GM19035 (cell line): ENCODE measurements around the gene FAM81A.

Experiments used
- ATAC-seq: cut with Tn5 transposase; IDR thresholded peaks from one replicate; pipeline ENCODE4 v1.9.1; 2021; ENCODE audit not compliant: unreplicated experiment

The FAM81A gene

DNA sequence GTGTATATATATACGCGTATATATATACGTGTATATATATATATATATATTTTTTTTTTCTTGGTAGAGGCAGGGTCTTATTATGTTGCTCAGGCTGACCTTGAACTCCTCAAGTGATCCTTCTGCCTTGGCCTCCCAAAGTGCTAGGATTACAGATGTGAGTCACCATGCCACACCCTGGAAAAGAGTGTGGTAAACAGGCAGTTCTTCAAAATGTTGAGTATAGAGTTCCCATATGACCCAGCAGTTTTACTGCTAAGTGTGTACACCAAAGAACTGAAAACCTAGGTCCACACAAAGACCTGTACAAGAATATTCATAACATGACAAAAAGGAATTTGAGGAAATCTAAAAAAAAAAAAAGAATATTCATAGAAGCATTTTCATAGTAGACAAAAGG is 101.8 kb downstream of the FAM81A start:
- no peak for ATAC-seq

DNA sequence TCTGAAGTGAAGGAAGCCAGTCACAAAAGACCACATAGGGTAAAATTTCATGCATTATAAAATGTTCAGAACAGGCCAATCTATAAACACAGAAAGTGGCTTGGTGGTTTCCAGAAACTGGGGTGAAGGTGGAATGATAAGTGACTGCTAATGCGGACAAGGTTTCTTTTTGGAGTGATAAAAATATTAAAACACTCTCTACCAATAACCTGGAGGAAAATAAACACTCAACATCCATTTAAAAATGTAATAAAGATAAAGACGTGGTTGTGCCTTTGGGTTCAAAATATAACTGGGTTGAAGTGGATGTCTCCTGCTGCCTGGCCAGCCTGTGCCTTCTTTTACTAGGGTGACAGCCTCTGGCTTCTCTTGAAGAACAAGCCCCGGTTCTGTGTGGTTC is 102.7 kb downstream of the FAM81A start:
- ATAC-seq: no peak

DNA sequence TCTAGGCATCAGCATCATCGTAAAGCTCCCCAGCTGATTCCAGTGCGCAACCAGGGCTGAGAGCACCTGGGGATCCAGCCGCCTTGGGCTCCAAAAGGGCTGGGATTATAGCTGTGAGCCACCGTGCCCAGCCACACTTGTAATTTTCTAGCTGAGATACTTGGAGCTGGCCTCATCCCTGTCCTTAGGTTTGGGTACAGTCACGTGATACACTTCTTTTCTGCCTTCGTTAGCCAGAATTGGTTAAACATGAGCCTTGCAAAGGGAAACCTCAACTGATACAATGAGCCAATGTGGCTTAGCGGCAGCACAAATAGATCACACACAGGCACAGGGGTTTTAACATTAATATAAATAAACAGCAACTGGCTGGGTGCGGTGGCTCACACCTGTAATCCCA is 103.8 kb downstream of the FAM81A start:
- no peak for ATAC-seq

DNA sequence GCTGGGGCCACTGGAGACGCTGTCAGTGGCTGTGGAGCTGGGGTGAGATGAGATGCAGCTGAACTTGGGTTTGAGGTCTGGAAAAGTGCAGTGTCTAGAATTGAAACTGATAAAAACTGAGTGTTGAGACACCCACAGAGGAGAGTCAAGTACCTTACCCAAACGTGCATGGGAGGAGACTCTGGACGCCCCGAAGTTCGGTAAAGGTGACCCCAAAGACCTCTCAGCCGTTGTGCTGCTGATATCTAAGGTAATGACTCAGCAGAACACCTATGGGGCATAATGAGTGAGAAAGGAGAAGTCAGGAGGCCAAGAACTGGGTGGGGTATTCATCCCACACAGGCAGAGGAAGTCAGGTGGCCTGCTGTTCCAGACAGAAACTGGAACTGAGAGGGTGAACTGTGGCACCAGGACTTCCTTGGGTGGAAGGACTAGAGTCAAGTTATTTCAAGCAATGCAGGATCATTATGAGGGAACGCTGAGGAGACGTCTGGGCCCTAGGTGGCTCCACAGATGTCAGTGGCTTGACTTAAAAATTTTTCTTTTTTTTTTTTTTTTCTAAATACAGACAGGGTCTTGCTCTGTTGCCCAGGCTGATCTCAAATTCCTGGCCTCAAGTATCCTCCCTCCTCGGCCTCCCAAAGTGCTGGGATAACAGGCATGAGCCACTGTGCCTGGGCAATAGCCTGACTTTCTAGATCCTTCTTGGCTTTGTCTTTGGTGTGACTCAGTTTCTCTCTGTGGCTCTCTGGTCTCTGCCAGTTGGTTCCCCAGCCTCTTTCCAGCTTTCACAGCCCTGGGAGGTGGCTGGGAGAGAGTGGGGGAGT is 105.9 kb downstream of the FAM81A start:
- ATAC-seq: no peak

DNA sequence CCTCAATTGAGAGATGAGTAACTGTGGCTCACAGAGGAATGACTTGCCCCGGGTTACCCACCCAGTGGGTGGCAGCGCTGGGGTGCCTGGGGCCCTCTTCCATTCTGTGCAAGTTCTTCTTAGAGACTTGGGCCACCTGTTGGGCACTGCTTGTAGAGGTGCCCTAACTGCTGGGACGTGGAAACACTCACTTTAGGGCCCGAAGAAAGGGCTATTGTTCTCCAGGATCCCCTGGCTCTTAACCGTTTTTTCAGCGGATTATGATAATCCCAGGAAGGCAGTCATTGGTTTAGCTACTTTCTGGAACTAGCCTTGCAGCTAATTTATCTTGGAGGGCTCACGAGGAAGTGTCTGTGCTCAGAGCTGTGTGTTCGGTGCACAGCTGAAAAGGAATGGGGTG is 107.6 kb downstream of the FAM81A start:
- ATAC-seq: no peak

DNA sequence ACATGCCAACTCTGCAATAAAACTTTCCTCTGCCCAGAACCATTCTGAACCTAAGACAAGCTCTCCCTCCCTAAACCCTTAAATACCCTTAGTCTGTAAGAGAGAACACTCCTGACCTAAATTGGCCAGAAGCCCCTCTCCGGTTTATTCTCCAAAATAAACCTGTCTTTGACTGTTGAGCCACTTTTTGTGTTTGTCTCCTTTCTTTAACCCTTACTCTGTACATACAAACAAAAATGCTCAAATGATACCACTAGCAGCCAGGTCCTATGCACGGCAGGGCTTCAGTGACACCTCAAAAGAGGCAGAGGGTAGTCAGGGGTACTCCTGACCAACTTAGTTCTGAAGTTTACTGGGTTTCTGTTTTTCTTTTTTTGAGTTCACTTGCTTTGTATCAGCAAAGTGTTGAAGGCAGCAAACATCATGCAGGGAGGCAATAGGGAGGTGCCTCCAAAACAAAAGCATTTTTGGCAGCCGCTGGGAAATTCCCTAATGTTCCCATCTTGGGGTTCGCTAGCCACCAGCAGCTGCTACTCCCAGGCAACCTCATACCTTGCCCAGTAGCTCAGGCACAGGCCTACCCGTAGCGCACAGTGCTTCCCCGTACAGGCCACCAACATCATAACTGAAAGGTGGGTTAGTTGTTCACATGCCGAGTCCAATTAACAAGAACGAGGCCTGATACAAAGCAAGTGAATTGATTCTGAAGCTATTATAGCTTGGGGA is 110.7 kb downstream of the FAM81A start:
- no peak for ATAC-seq

DNA sequence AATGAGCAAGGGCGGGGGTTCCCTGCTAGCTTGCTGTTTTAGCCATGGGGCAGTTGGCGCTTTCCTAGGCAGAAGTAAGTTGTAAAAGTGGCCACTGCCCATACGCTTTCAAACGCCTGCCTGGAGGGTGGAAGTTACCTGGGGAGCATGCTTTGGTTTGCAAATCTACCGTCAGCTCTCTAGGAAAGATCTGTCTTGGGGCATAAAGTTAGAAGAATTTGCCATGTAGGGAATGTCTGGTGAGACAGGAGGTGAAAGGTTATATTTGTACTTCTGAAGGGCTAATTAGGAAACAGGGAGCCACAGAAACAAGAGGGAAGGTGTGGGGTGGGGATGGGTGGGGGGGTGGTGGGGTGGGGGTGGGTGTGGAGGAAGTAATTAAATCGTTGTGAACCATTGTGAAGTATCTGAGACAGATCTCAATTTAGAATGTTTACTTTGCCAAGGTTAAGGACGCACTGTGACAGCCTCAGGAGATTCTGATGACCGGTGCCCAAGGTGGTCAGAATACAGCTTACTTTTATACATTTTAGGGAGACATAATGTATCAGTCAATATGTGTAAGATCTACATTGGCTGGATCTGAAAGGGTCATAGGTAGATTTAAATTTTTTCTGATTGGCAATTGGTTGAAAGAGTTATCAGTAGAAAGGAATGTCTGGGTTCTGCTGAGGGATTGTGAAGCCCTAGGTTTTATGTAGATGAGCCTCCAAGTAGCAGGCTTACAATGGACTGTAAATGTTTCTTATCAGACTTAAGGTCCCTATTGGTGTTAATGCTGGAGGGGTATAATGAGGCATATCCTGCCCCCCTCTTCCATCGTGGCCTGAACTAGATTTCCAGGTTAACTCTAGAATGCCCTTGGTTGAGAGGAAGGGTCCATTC is 111.6 kb downstream of the FAM81A start:
- no peak for ATAC-seq

DNA sequence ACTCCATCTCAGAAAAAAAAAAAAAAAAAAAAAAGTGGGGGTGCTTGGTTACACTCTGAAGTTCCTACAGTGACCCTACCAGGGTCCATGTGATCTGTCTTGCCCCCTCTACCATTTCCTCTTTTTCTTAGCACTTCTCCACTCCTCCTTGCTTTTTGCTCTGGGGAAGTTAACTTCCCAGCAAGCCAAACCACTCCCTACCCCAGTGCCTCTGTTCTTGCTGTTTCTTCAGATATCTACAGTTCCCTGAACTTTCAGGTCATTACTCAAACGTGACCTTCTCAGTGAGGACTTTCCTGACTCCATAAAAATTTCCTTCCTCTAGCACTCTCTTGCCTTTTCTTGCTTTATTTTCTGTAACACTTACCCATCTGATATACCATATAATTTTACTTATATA is 112.5 kb downstream of the FAM81A start:
- ATAC-seq: no peak

DNA sequence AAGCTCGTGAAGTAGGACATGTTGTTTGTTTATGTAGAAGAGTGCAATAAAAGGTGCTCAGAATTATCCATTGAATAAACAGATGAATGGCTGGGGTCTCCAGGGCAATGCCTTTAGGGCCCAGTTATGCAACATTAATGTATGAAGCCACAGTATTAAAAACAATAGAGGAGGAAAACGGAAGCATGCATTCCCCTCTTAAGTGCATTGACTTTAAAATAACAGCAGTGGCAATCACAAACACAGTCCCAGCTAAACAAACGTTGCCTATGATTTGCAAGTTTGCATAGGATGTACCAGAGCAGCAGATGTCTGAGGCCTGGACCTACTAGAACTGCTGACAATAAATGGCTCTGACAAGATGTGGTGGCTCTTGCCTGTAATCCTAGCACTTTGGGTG is 113.0 kb downstream of the FAM81A start:
- no peak for ATAC-seq

DNA sequence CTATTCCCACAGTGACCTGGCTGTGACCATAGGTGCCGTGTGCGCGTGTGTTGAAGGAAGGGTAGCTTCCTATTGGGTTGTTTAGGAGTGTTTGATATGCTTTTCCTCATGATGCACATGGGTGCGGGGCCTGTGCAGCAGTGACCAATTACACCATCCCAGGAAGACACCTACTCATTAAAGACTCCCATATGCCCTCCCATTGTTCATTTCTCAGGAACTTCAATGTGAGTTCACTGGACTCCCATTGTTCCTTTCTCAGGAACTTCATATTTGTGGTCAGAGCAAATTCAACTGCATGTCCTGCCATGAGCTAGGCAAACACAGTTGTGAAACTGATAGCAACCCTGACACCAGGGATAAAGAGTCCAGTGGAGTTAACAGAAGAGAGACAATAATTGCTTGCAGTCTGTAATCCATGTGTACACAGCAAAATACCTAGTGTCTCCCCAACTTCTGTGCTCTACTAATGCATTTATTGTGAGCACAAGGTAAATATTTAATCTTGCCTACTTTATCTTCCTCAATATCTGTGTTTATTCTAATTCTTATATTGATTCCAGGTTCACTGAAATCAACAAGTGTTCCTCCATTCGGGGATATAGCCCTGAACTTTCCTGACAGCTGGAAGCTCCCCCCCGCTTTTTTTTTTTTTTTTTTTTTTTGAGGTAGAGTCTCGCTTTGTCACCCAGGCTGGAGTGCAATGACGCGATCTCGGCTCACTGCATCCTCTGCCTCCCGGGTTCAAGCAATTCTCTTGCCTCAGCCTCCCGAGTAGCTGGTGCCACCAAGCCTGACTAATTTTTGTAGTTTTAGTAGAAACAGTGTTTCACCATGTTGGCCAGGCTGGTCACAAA is 116.1 kb downstream of the FAM81A start:
- ATAC-seq: no peak

DNA sequence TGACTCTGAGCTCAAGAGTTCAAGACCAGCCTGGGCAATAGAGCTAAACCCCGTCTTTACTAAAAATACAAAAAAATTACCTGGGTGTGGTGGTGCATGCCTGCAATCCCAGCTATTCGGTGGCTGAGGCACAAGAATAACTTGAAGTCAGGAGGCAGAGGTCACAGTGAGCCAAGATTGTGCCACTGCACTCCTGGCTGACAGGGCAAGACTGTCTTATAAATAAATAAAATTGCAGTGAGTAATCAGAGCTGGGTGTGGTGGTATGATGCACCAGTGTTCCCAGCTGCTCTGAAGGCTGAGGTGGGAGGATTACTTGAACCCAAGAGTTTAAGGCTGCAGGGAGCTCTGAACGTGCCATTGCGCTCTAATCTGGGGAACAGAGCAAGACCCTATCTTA is 117.7 kb downstream of the FAM81A start:
- no peak for ATAC-seq

DNA sequence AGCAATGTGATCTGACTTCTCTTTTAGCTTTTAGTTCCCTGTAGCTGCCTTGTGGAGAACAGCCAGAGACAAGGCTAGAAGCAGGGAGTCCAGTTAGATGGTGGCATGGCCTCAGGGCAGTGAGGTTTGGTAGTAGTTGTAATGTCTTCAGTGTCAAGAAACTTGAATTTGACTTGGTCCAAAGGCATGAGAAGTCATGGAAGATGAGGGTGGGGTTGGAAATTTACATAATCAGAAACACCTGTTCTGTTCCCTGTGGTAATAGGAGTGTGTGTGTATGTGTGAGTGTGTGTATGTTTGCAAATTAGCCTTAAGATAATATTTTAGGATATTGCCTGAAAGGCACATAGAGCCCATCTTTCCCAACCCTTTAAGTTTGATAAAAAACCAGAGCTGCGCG is 118.4 kb downstream of the FAM81A start:
- ATAC-seq: no peak

DNA sequence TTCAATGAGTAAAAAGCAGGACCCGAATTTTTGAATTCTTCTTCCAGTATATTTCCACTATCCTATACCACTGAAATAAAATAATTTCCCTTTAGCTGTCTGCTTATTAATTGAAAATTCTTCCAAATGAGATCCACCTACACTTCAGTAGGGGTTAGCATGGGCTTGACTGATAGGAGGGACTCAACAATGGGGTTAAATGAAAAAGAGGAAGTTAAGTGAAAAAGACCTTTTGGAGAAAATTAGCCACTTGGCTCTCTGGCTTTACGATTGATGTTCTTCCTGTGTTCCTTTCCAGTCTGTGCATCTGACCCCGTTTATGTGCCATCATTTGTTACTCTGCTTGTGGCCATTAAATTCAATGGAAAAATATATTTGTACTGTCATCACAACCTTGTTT is 119.6 kb downstream of the FAM81A start:
- ATAC-seq: no peak

DNA sequence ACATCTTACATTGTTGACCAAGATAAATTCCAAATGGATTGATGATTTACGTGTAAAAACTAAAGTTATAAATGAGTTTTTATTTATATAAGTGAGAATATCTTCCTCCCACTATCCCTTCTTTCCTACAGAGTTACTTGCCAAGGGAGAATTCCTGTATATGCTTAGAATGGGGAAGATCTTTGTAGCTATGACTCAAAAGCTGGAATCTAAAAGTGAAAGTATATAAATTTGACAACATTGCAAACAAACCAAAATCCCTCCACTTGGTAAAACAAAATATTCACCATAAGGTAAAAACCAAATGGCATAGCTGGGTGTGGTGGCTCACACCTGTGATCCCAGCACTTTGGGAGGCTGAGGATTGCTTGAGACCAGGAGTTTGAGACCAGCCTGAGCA is 120.9 kb downstream of the FAM81A start:
- no peak for ATAC-seq

DNA sequence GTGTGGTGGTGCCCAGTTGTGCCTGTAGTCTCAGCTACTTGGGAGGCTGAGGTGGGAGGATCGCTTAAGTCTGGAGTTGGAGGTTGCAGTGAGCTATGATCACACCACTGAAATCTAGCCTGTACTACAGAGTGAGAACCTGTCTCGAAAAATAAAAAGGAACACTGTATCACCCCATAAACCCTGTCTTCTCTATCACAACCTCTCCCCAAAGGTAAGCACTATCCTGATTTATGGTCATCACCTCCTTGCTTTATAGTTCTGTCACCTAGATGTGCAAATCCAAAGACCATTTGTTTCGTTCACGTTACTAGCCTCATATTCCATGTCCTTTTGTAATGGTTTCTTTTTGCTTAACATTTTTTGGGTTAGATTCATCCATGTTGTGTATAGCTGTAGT is 123.6 kb downstream of the FAM81A start:
- no peak for ATAC-seq

DNA sequence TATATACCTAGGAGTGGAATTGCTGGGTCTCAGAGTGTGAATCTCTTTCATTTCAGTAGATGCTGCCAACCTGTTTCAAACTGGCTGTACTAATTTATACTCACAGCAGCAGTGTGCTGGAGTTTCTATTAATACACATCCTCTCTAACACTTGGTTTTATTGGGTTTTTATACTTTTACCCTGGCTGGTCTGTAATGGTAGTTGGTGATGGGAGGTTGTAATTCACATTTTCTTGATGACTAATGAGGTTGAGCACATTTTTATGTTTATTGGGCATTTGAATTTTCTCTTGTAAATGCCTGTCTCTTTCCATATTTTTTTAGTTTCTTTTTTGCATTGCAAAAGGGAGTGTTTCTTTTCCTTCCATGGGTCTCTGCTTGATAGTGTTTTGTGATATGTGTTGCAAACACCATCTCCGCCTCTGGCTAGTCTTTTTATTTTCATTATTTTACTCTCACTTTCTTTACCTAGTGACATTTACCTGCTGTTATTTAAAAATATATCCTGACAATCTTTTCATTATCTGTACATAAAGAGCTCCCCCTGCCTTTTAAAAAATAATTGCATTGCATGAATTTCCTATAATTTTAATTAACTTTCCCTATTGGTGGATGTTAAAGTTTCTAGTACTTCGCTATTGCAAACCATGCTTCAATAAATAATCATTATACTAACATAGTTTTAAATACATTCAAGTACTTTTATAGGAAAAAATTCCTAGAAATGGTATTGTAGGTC is 124.6 kb downstream of the FAM81A start:
- ATAC-seq: no peak

DNA sequence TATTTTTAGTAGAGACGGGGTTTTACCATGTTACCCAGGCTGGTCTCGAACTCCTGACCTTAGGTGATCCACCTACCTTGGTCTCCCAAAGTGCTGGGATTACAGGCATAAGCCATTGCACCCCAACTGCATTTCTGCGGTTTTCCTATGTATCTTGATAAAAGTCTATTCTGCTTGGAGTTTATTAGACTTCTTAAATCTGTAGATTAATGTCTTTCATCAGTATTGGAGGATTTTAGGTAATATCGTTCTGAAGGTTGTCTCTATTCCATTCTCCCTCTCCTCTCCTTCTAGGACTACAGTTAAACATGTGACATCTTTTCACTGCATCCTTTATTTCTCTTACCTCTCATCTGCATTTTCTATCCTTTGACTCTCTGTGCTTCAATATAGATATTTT is 127.3 kb downstream of the FAM81A start:
- ATAC-seq: no peak

DNA sequence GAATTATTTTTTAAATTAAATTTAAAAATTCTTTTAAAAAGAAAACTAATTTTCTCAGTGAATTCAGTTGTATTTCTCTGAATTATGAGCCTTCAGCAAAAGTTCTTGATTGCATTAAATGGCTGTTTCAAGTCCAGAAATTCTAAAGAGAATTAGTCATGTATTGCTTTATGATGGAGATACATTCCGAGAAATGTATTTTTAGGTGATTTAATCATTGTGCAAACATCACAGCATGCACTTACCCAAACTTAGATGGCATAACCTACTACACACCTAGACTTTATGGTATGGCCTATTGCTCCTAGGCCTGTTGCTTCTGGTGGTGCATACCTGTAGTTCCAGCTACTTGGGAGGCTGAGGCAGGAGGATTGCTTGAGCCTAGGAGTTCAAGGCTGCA is 129.3 kb downstream of the FAM81A start:
- no peak for ATAC-seq

DNA sequence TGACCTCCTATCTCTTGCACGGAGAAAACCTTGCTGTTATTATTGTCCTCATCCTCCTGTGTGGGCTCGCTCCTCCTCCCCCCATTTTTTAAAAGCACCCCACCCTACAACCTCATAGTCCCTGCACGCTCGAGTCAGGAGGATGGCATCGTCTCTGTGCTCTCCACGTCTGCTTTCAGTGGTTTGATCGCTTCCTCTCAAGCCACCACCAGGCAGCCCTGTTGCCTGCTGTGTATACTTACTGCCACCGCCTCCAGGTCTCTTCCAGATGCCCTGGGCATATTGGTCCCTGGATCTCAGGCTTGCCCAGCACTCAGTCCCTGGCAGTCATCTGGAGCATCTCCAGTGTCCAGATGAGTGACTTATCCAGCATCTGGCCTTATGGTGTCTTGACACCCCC is 131.5 kb downstream of the FAM81A start:
- no peak for ATAC-seq

DNA sequence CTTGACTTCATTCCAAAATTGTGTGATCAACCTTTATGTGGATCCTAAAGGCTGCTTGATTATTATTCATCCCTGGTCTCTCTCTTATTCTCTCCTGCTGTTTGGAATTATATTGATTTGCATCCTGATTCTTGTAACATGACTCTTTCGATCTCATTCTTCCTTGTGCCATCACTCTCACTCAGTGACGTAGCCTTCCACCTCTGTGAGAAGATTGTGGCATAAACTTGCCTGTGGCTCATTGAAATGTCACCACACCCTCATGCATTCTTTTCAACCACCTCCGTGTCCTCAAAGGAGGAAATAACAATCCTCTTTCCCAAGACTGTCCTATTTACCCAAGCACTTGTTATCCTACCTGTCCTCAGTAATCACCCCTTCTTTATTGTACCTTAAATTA is 132.3 kb downstream of the FAM81A start:
- no peak for ATAC-seq
